Measurements from ENCODE around the gene CCL13.

The CCL13 gene

DNA sequence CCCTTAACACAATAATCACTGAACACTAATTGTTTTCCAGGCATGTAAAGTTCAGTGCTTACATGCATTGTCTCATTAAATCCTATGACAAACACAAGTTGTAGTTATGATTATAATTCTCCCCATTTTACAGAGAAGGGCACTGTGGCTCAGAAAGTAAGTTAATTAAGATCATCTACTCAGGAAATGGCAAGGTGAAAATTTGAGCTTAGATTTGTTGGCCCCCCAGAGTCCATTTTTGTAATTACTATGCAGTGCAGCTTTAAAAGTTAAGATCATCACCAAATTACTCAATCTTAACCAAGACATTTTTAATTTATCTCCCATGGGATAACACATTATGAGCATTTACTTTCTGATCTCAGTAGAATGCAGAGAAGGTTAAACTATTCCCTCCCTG lies 41.0 kb downstream of the CCL13 start:
- H3K27ac ChIP-seq: no peak overlapping the region
- TF ChIP-seq, protein P1, sequence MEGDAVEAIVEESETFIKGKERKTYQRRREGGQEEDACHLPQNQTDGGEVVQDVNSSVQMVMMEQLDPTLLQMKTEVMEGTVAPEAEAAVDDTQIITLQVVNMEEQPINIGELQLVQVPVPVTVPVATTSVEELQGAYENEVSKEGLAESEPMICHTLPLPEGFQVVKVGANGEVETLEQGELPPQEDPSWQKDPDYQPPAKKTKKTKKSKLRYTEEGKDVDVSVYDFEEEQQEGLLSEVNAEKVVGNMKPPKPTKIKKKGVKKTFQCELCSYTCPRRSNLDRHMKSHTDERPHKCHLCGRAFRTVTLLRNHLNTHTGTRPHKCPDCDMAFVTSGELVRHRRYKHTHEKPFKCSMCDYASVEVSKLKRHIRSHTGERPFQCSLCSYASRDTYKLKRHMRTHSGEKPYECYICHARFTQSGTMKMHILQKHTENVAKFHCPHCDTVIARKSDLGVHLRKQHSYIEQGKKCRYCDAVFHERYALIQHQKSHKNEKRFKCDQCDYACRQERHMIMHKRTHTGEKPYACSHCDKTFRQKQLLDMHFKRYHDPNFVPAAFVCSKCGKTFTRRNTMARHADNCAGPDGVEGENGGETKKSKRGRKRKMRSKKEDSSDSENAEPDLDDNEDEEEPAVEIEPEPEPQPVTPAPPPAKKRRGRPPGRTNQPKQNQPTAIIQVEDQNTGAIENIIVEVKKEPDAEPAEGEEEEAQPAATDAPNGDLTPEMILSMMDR (conservative IDR thresholded peaks at IDR 0.05): no peak

DNA sequence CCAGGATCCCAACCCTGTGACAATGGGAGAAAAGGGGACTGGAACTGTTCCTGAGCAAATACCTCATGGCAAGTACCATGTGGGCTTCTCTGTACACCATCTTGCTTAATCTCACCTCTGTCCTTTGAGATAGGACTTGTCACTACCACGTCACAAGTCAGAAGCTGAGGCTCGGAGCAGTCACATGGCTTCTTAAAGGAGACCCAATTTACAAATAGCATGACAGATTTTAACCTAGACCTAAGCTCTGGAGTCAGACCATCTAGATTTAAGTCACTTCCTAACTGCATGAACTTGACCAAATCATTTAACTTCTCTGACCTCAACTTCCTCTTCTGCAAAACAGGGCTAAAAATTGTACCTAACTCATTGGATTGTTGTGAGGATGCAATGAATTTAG lies 42.7 kb downstream of the CCL13 start:
- no peak overlapping the region for H3K27ac ChIP-seq
- TF ChIP-seq, protein P1 (conservative IDR thresholded peaks at IDR 0.05): no peak

DNA sequence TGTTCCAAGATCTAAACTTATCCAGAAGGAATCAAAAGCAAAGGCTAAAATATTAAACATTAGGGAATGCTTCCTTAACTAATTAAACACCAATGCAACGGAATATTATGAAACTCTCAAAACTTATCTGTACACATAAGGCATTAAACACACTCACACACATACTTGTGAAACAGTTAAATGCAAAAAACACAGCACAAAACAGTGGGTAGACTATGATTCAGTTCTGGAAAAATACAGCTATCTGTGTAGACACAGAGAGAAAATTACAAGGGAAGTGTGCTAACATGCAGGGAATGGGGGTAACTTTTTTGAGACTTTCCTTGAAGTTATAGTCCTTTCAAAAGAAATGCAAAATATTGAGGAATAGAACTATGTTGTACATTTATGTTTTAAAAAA lies 43.4 kb downstream of the CCL13 start:
- no peak overlapping the region for H3K27ac ChIP-seq
- TF ChIP-seq, protein P1 (conservative IDR thresholded peaks at IDR 0.05): no peak

DNA sequence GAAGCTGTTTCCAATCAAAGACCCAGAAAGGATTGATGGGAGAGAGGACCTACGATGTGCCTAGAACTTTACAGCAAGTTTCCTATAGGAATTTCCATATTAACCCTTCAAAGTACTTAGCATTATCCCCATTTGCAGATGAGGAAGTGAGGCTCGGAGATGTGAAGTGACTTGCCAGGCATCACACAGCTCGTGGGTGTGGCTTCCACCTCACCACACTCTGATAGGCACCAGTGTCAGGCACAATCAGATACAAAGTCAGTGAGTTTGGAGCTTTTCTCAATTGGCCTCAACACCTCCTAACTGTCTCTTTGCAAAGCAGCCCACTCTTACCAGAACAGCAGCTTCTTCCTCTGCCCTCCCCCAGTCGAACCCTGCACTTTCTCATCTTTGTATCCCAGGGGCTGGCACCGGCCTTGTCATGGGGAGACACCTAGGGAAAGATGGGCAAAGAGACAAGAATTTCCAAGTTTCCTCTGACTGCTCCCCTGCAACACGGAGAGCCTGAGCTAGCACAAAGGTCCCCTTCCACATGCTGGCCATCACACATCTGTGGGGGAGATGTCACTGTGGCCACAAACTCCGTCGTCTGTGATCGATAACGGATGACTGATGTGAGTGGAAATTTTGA lies 44.1 kb downstream of the CCL13 start:
- TF ChIP-seq, protein P1 (conservative IDR thresholded peaks at IDR 0.05): no peak
- no peak overlapping the region for H3K27ac ChIP-seq

DNA sequence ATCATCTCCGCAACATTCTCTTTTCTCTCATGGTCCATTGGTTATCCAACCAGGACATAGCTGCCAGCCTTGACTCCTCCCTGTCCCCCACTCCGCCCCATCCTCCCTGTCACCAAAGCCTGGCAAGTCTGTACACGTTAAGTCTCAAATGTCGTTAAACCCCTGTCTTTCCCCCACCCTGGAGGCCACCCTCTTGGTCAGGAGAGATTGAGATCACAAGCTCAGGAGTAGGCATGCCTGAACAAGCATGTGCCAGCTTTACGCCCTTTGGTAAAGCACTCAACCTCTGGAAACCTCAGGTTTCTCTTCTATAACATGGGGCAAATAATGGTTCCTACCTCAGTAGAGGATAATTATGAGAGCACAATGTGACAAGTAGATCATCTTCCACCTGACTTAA lies 44.9 kb downstream of the CCL13 start:
- no peak overlapping the region for H3K27ac ChIP-seq
- TF ChIP-seq, protein P1 (conservative IDR thresholded peaks at IDR 0.05): no peak

DNA sequence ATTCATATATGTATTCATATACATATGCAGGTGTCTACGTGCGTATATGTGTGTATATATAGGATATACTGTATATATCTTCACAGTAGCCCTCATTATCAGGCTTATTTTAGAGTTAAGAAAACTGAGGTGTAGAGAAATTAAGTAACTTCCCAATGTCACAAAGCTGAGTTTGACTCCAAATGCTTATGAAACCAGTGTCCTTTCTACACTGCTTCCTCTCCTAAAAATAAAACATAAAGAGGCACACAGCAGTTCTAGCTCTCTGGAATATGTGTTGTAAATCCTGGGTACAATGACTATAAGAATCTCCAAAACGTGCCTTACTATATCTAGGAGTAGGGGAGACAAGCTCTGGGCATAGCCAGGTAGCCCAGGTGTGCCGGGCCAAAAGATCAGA lies 46.7 kb downstream of the CCL13 start:
- no peak overlapping the region for H3K27ac ChIP-seq
- TF ChIP-seq, protein P1 (conservative IDR thresholded peaks at IDR 0.05): no peak

DNA sequence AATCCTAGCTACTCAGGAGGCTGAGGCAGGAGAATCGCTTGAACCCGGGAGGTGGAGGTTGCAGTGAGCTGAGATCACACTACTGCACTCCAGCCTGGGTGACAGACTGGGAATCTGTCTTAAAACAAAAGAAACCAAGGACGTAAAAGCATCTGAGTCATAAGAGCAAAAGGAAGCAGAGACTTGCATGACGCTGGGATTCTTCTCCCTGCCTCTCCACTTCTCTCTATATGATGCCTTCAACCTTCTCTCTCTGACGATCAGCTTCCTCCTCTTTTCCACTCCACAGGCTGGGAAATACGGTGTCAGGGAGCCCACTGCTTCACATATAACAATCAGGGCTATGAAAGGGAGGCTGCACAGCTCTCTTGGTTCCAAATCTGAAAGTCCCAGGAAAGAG lies 49.9 kb downstream of the CCL13 start:
- H3K27ac ChIP-seq: no peak overlapping the region
- TF ChIP-seq, protein P1 (conservative IDR thresholded peaks at IDR 0.05): no peak
